HepG2 (cell line): ENCODE measurements around the gene CASKIN2. TPM values are rescaled to one million over a fixed set of nuclear protein-coding genes. Genes with fewer than 3 reads are reported as not detected.
A peak's percentile ranks its signal among the peaks of the same experiment; 100 is the strongest.

Experiments used
- AFF4 ChIP-seq: sonication (generic); formaldehyde crosslinking; IDR thresholded peaks from 2 replicates; pipeline ENCODE4 v1.4.0; 2020; ENCODE audit warnings: missing genetic modification reagents
- ARID2 ChIP-seq: sonication (generic); formaldehyde crosslinking; IDR thresholded peaks from 2 replicates; pipeline ENCODE4 v1.8.1; 2022; ENCODE audit warnings: mild to moderate bottlenecking, missing genetic modification reagents, borderline replicate concordance
- BORCS8-MEF2B ChIP-seq: sonication (generic); formaldehyde crosslinking; IDR thresholded peaks from 2 replicates; pipeline ENCODE4 v1.8.0; 2022; ENCODE audit warnings: mild to moderate bottlenecking, missing genetic modification reagents
- CHD2 ChIP-seq: IDR thresholded peaks from 2 replicates; pipeline ENCODE4 v1.6.1; 2011; ENCODE audit warnings: low read depth, low read length, improper control_type of control experiment
- GABPB1 ChIP-seq: IDR thresholded peaks from 2 replicates; pipeline ENCODE4 v1.6.1; 2016; ENCODE audit warnings: mild to moderate bottlenecking, missing genetic modification reagents, moderate library complexity, missing compliant biosample characterization
- KDM1A ChIP-seq: IDR thresholded peaks from 2 replicates; pipeline ENCODE4 v1.6.1; 2016; ENCODE audit warnings: missing compliant biosample characterization
- KLF9 ChIP-seq: IDR thresholded peaks from 2 replicates; pipeline ENCODE4 v1.6.1; 2016; ENCODE audit warnings: low read depth
- LBX2 ChIP-seq: sonication (generic); formaldehyde crosslinking; IDR thresholded peaks from 2 replicates; pipeline ENCODE4 v1.5.0; 2020; ENCODE audit warnings: missing genetic modification reagents, mild to moderate bottlenecking, borderline replicate concordance
- SIX4 ChIP-seq: sonication (generic); formaldehyde crosslinking; IDR thresholded peaks from 2 replicates; pipeline ENCODE4 v1.4.0; 2020; ENCODE audit warnings: missing genetic modification reagents
- SP2 ChIP-seq: sonication (generic); formaldehyde crosslinking; IDR thresholded peaks from 2 replicates; pipeline ENCODE4 v1.5.1; 2020; ENCODE audit warnings: mild to moderate bottlenecking, missing genetic modification reagents
- TARDBP ChIP-seq: sonication (generic); formaldehyde crosslinking; IDR thresholded peaks from 2 replicates; pipeline ENCODE4 v1.8.0; 2022; ENCODE audit warnings: mild to moderate bottlenecking, missing genetic modification reagents
- TCF7 ChIP-seq: sonication (generic); IDR thresholded peaks from 2 replicates; pipeline ENCODE4 v1.6.1; 2016; ENCODE audit warnings: antibody characterized with exemption, low read depth
- ZHX2 ChIP-seq, 2 experiments: sonication (generic) in 1 of 2; formaldehyde crosslinking in 1 of 2; IDR thresholded peaks; 2 replicates each; pipeline versions ENCODE4 v1.6.1 to v1.9.0; 2014 to 2022; ENCODE audit warnings: antibody characterized with exemption in 1 of 2, borderline replicate concordance in 1 of 2, inconsistent platforms in 1 of 2, low read depth in 1 of 2, missing genetic modification reagents in 1 of 2
- ZKSCAN8 ChIP-seq: IDR thresholded peaks from 2 replicates; pipeline ENCODE4 v1.6.1; 2016; ENCODE audit warnings: borderline replicate concordance, missing genetic modification reagents, missing compliant biosample characterization
- ZMYM4 ChIP-seq: sonication (generic); formaldehyde crosslinking; IDR thresholded peaks from 2 replicates; pipeline ENCODE4 v1.8.1; 2023; ENCODE audit warnings: mild to moderate bottlenecking, missing genetic modification reagents
- ZNF138 ChIP-seq: sonication (generic); formaldehyde crosslinking; IDR thresholded peaks from 2 replicates; pipeline ENCODE4 v1.5.0; 2020; ENCODE audit warnings: mild to moderate bottlenecking, low read depth, missing genetic modification reagents
- polyA plus RNA-seq, 8 experiments: library from polyadenylated mRNA; depleted of rRNA in 3 of 8; stranded (reverse) in 7 of 8; unstranded in 1 of 8; fragments of >200 nt; fragmentation: Illumina TruSeq in 4 of 8; extraction: Trizol in 4 of 8; gene quantifications; 2 replicates each; pipeline versions ENCODE4 v1.2.1 to v1.2.3, GENCODE V29; 2011 to 2016; ENCODE audit warnings: low read depth in 4 of 8, missing spikeins in 1 of 8, mixed read lengths in 1 of 8; ENCODE audit not compliant: insufficient read depth in 1 of 8
- total RNA-seq, 5 experiments: library from RNA; depleted of rRNA; stranded (reverse); fragments of >200 nt; fragmentation: Illumina TruSeq; extraction: Trizol; gene quantifications; 2 replicates each; pipeline ENCODE4 v1.2.3, GENCODE V29; 2016; ENCODE audit warnings: low read depth in 1 of 5
- TF ChIP-seq, protein P1 (sequence below): sonication (generic); formaldehyde crosslinking; conservative IDR thresholded peaks from 2 replicates; pipeline ENCODE4 v1.4.0; 2020; ENCODE audit warnings: missing genetic modification reagents

CASKIN2 gene
- total and polyA plus RNA-seq, 2 of the 13 experiments (the other 11 are each of a cell fraction or from before 2014, with no cell fraction given), result 5.2 to 7.8 TPM

- no peak for TF ChIP-seq AFF4 (CRISPR knock-in tag)
- no peak for TF ChIP-seq BORCS8-MEF2B (CRISPR knock-in tag)
- no peak for TF ChIP-seq CHD2
- no peak for TF ChIP-seq KLF9 (CRISPR knock-in tag)
- no peak; the same call in 1 of the 2 replicates for TF ChIP-seq ZHX2 (IDR thresholded peaks at IDR 0.05; ENCODE audit: low read depth)
- TF ChIP-seq ZHX2 (CRISPR knock-in tag; IDR thresholded peaks at IDR 0.05; ENCODE audit: borderline replicate concordance), result no peak
- TF ChIP-seq TARDBP, result no peak; the same call in none of the 2 replicates
- TF ChIP-seq ZNF138 (CRISPR knock-in tag), result no peak
- TF ChIP-seq TCF7, result no peak; the same call in 1 of the 2 replicates
- peak; percentile 72 for TF ChIP-seq GABPB1 (CRISPR knock-in tag)
- TF ChIP-seq SIX4 (CRISPR knock-in tag), result peak; percentile 33; the same call in 1 of the 2 replicates
- TF ChIP-seq, protein P1, sequence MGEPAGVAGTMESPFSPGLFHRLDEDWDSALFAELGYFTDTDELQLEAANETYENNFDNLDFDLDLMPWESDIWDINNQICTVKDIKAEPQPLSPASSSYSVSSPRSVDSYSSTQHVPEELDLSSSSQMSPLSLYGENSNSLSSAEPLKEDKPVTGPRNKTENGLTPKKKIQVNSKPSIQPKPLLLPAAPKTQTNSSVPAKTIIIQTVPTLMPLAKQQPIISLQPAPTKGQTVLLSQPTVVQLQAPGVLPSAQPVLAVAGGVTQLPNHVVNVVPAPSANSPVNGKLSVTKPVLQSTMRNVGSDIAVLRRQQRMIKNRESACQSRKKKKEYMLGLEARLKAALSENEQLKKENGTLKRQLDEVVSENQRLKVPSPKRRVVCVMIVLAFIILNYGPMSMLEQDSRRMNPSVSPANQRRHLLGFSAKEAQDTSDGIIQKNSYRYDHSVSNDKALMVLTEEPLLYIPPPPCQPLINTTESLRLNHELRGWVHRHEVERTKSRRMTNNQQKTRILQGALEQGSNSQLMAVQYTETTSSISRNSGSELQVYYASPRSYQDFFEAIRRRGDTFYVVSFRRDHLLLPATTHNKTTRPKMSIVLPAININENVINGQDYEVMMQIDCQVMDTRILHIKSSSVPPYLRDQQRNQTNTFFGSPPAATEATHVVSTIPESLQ (CRISPR knock-in tag), result no peak
- TF ChIP-seq ZMYM4 (CRISPR knock-in tag), result no peak; the same call in none of the 2 replicates
- no peak for TF ChIP-seq LBX2 (CRISPR knock-in tag)
- TF ChIP-seq KDM1A (CRISPR knock-in tag), result no peak
- TF ChIP-seq ZKSCAN8 (CRISPR knock-in tag), result no peak
- TF ChIP-seq SP2, result peak; percentile 35; the same call in 1 of the 2 replicates
- TF ChIP-seq ARID2 (CRISPR knock-in tag), result no peak
These were observed 900 bp upstream of the CASKIN2 start, which contains the start of gene TSEN54 (continued) for GRCh38 chr17:75516255-75516618.
